PC-9 (cell line): ENCODE results near the gene PKNOX2. TPM values are rescaled to one million over a fixed set of nuclear protein-coding genes. Genes with fewer than 3 reads are reported as not detected.

Source experiments
- BruUV-seq: library from RNA; stranded (reverse); fragments of 400-500 nt; replicated peaks from 2 replicates; lab custom pipeline; 2021; lab: Mats Ljungman, UMichigan
- CTCF ChIA-PET: fragments of 300-600 bp; sonication (Branson Sonifier 250); formaldehyde crosslinking; loops from one replicate; lab custom pipeline; 2022; ENCODE audit warnings: antibody characterized with exemption; lab: Charles Lee
- POLR2A ChIA-PET: fragments of 300-600 bp; sonication (Branson Sonifier 250); formaldehyde crosslinking; loops from one replicate; lab custom pipeline; 2022; ENCODE audit warnings: antibody characterized with exemption; ENCODE audit not compliant: unreplicated experiment; lab: Charles Lee
- DNase-seq, 2 experiments: peaks; one replicate each; pipeline versions ENCODE4 v3.0.0 to v3.0.0-alpha.2; 2015 to 2022; ENCODE audit warnings: mixed read lengths in 1 of 2
- H2AFZ ChIP-seq: fragments of 200-600 bp; sonication (generic); 2 replicates; pipeline ENCODE4 v1.8.1; 2017; ENCODE audit warnings: antibody characterized with exemption
- H3F3A ChIP-seq: fragments of 200-600 bp; sonication (generic); 2 replicates; pipeline ENCODE4 v1.8.1; 2017; ENCODE audit warnings: antibody characterized with exemption, mild to moderate bottlenecking, low read depth; ENCODE audit not compliant: insufficient read depth
- H3K27ac ChIP-seq: fragments of 200-600 bp; sonication (generic); 2 replicates; pipeline ENCODE4 v1.6.1; 2016; ENCODE audit warnings: mixed run types
- H3K27me3 ChIP-seq: fragments of 200-600 bp; sonication (generic); 2 replicates; pipeline ENCODE4 v1.6.1; 2016; ENCODE audit warnings: low read depth, mixed run types; ENCODE audit not compliant: insufficient read depth
- H3K36me3 ChIP-seq: fragments of 200-600 bp; sonication (generic); 2 replicates; pipeline ENCODE4 v1.6.1; 2016; ENCODE audit warnings: low read depth, mixed run types
- H3K4me1 ChIP-seq: fragments of 200-600 bp; sonication (generic); replicated peaks from 2 replicates; pipeline ENCODE4 v1.6.1; 2016; ENCODE audit warnings: mixed run types; ENCODE audit not compliant: insufficient read depth
- H3K4me2 ChIP-seq: fragments of 200-600 bp; sonication (generic); 2 replicates; pipeline ENCODE4 v1.6.1; 2017; ENCODE audit warnings: mixed run types
- H3K4me3 ChIP-seq: fragments of 200-600 bp; sonication (generic); 2 replicates; pipeline ENCODE4 v1.6.1; 2016; ENCODE audit warnings: mixed run types
- H3K79me2 ChIP-seq: fragments of 200-600 bp; sonication (generic); 2 replicates; pipeline ENCODE4 v1.6.1; 2017; ENCODE audit warnings: low read depth, mixed run types
- H3K9me2 ChIP-seq: fragments of 200-600 bp; sonication (generic); 2 replicates; pipeline ENCODE4 v1.8.1; 2017; ENCODE audit warnings: mild to moderate bottlenecking; ENCODE audit not compliant: insufficient read depth
- H3K9me3 ChIP-seq: fragments of 200-600 bp; sonication (generic); 2 replicates; pipeline ENCODE4 v1.8.1; 2016; ENCODE audit warnings: low read depth; ENCODE audit not compliant: insufficient read depth
- H4K20me1 ChIP-seq: fragments of 200-600 bp; sonication (generic); 2 replicates; pipeline ENCODE4 v1.8.1; 2017; ENCODE audit not compliant: insufficient read depth
- EZH2 ChIP-seq: fragments of 200-600 bp; sonication (generic); IDR thresholded peaks from 2 replicates; pipeline ENCODE4 v1.8.0; 2017; ENCODE audit warnings: antibody characterized with exemption, low read depth
- intact Hi-C: fragments of 100-400 bp; cut with micrococcal nuclease; formaldehyde crosslinking; loops from one replicate; pipeline ENCODE4 v1.10.0; 2022; ENCODE audit not compliant: unreplicated experiment
- total RNA-seq: library from RNA; stranded (reverse); gene quantifications from 2 replicates; pipeline ENCODE4 v1.2.3, GENCODE V29; 2021
- TF ChIP-seq, protein P1 (sequence below): fragments of 200-600 bp; sonication (generic); conservative IDR thresholded peaks from 2 replicates; pipeline ENCODE4 v1.6.1; 2017; ENCODE audit warnings: mixed run types, antibody characterized with exemption, mild to moderate bottlenecking, moderate library complexity

PKNOX2 gene
- total RNA-seq, 1 experiment from 2014 or later: not detected

DNA sequence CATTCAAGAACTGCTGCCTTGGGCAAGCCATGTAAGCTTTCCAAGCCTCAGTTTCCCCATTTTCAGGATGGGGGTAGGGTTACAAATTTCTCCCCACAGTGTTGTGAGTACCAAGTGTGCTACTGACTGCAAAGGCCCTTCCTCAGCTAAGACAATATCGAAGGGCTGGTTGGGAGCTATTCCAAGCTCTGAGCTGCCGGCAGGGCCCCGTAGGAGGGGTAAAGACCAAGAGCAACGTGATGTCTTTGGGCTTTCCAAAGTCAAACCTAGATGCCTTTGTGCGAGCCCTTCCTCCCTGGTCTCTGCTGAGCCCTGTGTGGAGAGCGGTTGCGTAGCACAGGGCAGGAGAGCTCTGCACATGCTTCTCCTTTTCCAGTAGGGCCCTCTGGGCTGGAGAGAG lies 29.3 kb downstream of the PKNOX2 start:
- no peaks in the 10 kb centered on the region for H3K4me1 ChIP-seq
- no peak overlapping the region for H2AFZ ChIP-seq
- no peaks in the 10 kb centered on the region for H3K9me2 ChIP-seq
- H3K4me2 ChIP-seq: no peak overlapping the region
- TF ChIP-seq EZH2: no peak
- TF ChIP-seq, protein P1, sequence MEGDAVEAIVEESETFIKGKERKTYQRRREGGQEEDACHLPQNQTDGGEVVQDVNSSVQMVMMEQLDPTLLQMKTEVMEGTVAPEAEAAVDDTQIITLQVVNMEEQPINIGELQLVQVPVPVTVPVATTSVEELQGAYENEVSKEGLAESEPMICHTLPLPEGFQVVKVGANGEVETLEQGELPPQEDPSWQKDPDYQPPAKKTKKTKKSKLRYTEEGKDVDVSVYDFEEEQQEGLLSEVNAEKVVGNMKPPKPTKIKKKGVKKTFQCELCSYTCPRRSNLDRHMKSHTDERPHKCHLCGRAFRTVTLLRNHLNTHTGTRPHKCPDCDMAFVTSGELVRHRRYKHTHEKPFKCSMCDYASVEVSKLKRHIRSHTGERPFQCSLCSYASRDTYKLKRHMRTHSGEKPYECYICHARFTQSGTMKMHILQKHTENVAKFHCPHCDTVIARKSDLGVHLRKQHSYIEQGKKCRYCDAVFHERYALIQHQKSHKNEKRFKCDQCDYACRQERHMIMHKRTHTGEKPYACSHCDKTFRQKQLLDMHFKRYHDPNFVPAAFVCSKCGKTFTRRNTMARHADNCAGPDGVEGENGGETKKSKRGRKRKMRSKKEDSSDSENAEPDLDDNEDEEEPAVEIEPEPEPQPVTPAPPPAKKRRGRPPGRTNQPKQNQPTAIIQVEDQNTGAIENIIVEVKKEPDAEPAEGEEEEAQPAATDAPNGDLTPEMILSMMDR: no peak
- BruUV-seq: no TSS peak
- no peaks in the 10 kb centered on the region for H3K79me2 ChIP-seq
- H4K20me1 ChIP-seq: no peaks in the 10 kb centered on the region
- H3K9me3 ChIP-seq: no peaks in the 10 kb centered on the region; the same call in 1 of the 2 replicates
- H3K27ac ChIP-seq: no peak overlapping the region
- H3K4me3 ChIP-seq: no peak overlapping the region
- CTCF ChIA-PET: no interaction called here
- POLR2A ChIA-PET: no interaction called here
- no peak for DNase-seq
- H3K27me3 ChIP-seq: peaks cover 40% of the 10 kb centered on the region
- no peaks in the 10 kb centered on the region for H3F3A ChIP-seq
- intact Hi-C loops: no loop called here
- no peaks in the 10 kb centered on the region for H3K36me3 ChIP-seq

DNA sequence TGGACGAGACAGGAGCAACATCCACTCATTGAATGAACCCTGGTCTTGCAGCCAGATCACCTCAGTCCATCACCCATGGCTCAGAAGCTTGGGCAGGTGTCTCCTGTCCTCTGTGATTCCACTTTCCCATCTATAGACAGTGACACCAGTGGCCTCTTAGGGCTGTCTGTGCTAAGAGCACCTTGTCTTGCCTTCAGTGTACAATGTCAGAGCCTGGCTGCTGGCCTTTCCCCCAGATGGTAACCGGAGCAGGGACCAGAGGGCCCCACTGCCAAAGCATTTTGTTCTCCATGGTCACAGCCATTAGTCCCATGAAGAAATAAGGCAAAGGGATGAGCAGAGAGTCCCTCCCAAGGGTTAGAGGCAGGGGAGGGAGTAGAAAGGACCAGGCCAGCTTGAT lies 35.4 kb downstream of the PKNOX2 start:
- Histone ChIP-seq H3K4me1 (no peaks in the 10 kb centered on the region), H2AFZ (no peak overlapping the region), H3K9me3 (no peaks in the 10 kb centered on the region), H3K79me2 (no peaks in the 10 kb centered on the region), H3K36me3 (no peaks in the 10 kb centered on the region), H3K27me3 (peaks cover 12% of the 10 kb centered on the region), H3K27ac (no peak overlapping the region), H3K9me2 (no peaks in the 10 kb centered on the region), H4K20me1 (no peaks in the 10 kb centered on the region), H3K4me2 (no peak overlapping the region), H3F3A (no peaks in the 10 kb centered on the region), H3K4me3 (no peak overlapping the region)
- DNase-seq: no peak
- intact Hi-C loops: no loop called here
- BruUV-seq: no TSS peak
- ChIA-PET CTCF (no interaction called here), POLR2A (no interaction called here)
- TF ChIP-seq, protein P1: no peak
- no peak for TF ChIP-seq EZH2

DNA sequence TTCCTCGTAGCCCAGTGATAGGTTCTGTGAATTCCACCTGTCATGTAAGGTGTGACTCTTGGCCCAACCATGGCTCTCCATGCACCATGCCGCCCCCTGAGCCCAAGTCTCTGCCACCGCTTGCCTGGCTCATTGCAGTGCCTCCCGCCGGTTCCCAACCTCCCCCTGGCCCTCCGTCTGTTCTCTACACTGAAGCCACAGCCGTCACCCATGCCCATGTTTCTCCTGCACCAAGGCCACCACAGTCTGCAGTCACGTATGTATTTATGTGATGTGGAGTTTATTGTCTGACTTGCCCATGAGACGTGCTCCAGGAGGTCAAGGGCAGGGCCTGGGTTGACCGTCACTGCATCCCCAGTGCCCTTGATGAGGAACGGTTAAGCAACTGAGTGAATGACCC lies 35.9 kb downstream of the PKNOX2 start:
- Histone ChIP-seq H3K9me3 (no peaks in the 10 kb centered on the region), H3K36me3 (no peaks in the 10 kb centered on the region), H3K27ac (no peak overlapping the region), H3F3A (no peaks in the 10 kb centered on the region), H2AFZ (no peak overlapping the region), H3K4me2 (no peak overlapping the region), H3K27me3 (peaks cover 8% of the 10 kb centered on the region; the same call in 1 of the 2 replicates), H4K20me1 (no peaks in the 10 kb centered on the region), H3K4me1 (no peaks in the 10 kb centered on the region), H3K9me2 (no peaks in the 10 kb centered on the region), H3K4me3 (no peak overlapping the region), H3K79me2 (no peaks in the 10 kb centered on the region)
- ChIA-PET CTCF (no interaction called here), POLR2A (no interaction called here)
- no TSS peak for BruUV-seq
- DNase-seq: no peak
- intact Hi-C loops: no loop called here
- TF ChIP-seq, protein P1: no peak
- TF ChIP-seq EZH2: no peak
